ENCODE results near the gene CDHR3. TPM values are rescaled to one million over a fixed set of nuclear protein-coding genes. Genes with fewer than 3 reads are reported as not detected.

Gene CDHR3
- total RNA-seq, 1 donor from 2014 or later, result 1.0 TPM

DNA sequence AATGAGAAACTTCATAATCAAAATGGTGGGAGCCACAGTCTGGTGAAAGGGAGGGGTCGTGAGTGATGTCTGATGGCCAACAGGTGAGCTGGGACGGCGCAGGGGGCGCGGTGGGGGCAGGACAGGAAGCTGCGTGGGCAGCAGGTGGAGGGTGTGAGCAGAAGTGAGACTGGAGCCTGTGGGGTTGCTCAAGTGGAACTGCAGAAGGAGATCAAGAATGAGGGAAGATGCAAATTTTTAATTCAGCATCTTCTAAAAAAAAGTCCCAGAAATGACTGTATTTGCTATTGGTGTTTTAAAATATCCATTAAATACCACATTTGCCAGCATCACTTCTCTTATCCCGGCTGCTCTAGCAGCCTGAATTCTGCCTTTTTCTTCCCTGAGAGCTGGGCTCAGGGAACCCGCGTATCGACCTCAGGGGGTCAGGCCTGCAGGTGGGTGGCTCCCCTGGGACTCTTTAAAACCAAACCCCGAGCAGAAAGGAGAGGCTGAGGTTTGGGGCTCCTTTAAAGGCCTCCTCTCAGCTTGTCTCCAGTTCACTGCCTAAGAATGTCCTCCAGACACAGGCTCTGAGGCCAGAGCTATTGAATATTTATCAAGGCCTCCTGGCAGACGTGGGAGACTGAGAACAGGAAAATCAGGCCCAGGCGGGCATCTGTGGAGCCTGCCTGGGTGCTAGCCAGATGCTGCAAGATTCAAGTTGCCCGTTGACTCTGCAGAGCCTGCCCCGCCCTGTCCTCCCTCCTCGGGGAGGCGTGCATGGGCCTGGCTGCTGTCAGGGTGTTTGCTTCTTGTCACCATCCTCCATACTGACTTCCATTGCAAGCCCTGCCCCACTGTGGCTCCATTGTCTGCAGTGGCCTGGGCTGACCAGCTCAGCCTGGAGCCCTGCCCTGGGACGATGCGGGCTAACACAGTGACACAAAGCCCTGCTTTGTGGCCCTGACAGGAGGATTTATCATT lies 95.2 kb downstream of the CDHR3 start:
- Mint-ChIP-seq H3K4me1 (peaks cover 37% of the 10 kb centered on the region), H3K27me3 (peaks cover 8% of the 10 kb centered on the region), H3K36me3 (ENCODE audit: low read depth) (no peaks in the 10 kb centered on the region), H3K9me3 (no peaks in the 10 kb centered on the region), H3K4me3 (no peak overlapping the region), H3K27ac (no peak overlapping the region)
- intact Hi-C loops (cut with micrococcal nuclease), result loop anchor here (1.0 to 2.0 kb wide), 3 partner anchors 96 to 405 kb away; no protein-coding TSS in a partner anchor
- DNase-seq, result no peak

DNA sequence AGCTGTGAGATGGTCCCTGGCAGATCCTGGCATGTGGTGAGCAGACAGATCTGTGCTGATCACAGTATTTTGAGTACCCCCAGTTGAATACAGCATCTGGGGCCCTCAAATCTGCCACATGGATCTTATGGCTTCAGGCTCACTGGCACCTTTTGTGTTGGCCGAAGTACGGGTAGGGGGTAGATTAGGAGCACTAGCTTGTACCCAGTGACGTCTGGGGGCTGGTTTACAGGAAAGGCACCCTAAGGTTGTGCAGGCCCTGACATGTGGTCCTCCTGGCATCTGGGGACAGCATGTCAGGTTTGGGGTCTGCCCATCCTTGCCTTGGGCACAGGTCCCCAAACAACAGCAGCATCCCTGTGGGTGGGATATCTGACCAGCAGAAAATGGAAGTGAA lies 95.9 kb downstream of the CDHR3 start:
- Mint-ChIP-seq H3K36me3 (ENCODE audit: low read depth) (no peaks in the 10 kb centered on the region), H3K27ac (no peak overlapping the region), H3K4me1 (peaks cover 37% of the 10 kb centered on the region), H3K9me3 (no peaks in the 10 kb centered on the region), H3K27me3 (peaks cover 3% of the 10 kb centered on the region), H3K4me3 (no peak overlapping the region)
- intact Hi-C loops (cut with micrococcal nuclease), result no loop called here
- no peak for DNase-seq

DNA sequence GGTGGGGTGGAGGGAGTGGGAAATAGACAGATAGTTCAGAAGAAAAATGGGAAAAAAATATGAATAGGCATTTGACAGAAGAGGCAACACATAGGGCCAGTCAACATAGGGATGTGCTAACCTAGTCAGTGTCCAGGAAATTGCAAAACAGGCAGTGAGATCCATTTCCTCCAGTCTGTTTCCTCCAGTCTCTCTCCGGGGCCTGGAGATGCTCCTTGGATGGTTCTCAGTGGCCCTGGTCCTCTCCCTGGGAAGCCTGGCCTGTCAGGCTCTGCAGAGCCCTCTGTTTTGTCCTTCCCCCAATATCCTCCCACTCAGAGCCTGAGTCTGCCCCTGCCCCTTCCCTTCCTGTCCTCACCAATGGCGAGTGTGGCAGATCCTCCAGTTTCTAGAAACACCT lies 96.5 kb downstream of the CDHR3 start:
- Mint-ChIP-seq H3K27ac (no peak overlapping the region), H3K4me1 (peaks cover 37% of the 10 kb centered on the region), H3K36me3 (ENCODE audit: low read depth) (no peaks in the 10 kb centered on the region), H3K4me3 (no peak overlapping the region), H3K27me3 (no peaks in the 10 kb centered on the region), H3K9me3 (no peaks in the 10 kb centered on the region)
- no peak for DNase-seq
- intact Hi-C loops (cut with micrococcal nuclease), result no loop called here

DNA sequence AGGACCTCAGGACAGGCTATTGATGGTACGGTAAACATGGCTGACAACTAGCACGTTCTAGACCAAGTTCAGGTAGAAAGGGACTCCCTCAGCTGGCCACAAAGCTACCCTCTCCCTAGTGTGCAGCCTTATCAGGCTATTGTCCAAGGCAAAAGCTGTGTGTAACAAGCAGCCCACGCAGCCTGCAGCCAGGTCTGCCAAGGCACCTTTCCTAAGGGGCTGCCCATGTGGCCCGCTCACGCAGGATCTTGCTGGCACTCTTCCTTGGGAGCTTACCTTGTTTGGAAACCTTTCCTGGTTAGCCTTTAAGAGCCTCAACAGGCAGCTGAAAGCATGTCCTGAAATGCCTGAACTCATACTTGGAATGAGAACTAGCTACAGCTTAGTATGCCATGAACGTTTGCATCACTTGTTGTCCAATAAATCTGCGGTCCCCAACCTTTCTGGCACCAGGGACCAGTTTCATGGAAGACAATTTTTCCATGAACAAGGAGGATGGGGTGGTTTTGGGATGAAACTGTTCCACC lies 97.4 kb downstream of the CDHR3 start:
- Mint-ChIP-seq H3K36me3 (ENCODE audit: low read depth) (no peaks in the 10 kb centered on the region), H3K9me3 (no peaks in the 10 kb centered on the region), H3K27ac (no peak overlapping the region), H3K4me3 (no peak overlapping the region), H3K27me3 (no peaks in the 10 kb centered on the region), H3K4me1 (peaks cover 37% of the 10 kb centered on the region)
- intact Hi-C loops (cut with micrococcal nuclease), result no loop called here
- no peak for DNase-seq

DNA sequence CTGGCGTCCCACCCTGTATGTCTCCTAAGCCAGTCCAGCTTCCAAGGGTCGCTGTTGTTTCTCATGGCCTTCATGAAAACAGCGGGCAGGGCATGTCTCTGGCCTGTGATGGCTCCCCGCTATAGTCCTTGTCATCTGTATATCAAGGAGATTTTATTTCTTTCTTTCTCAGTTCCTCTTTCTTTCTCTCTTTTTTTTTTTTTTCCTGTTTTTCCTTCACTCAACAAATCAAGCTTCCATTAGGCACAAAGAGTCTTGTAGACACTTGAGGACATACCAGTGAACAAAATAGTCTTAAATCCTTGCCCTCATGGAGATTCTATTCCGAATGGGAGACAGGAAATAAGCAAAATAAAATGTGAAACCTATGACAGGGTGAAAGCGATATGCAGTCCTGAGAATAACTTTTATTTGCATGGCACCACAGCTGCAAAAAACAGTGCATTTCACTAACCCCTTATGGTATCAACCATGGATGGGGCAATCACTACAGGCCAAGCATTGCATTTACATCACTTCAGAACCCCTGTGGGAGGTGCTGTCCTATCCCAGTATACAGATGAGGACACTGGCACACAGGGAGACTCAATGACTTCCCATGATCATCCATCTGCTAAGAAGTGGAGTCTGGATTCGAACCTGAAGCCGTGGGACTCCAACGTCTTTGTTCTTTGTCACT lies 98.4 kb downstream of the CDHR3 start:
- Mint-ChIP-seq H3K4me3 (no peak overlapping the region), H3K27me3 (no peaks in the 10 kb centered on the region), H3K9me3 (no peaks in the 10 kb centered on the region), H3K27ac (no peak overlapping the region), H3K36me3 (ENCODE audit: low read depth) (no peaks in the 10 kb centered on the region), H3K4me1 (peaks cover 37% of the 10 kb centered on the region)
- intact Hi-C loops (cut with micrococcal nuclease), result no loop called here
- DNase-seq, result no peak

DNA sequence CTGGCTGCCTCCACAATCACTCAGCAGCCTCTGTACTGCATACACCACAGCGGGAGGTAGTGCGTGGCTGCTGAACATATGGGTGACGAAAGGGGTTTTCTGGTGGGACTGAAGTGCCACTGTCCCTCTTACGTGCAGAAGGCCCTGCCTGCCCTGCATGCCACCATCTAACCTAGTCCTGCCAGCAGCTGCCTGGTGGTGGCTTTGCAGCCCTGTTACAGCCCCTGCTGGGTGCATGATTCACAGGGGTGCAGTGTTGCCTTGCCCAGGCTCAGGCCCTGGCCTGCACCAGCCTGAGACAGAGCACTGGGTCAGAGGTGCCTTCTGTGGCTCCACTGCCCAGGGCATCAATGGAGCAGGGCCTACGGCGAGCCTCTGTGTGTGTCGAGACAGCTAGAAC lies 98.9 kb downstream of the CDHR3 start:
- no peaks in the 10 kb centered on the region for H3K36me3 Mint-ChIP-seq (ENCODE audit: low read depth)
- H3K9me3 Mint-ChIP-seq, result no peaks in the 10 kb centered on the region
- no peaks in the 10 kb centered on the region for H3K27me3 Mint-ChIP-seq
- intact Hi-C loops (cut with micrococcal nuclease), result no loop called here
- H3K4me1 Mint-ChIP-seq, result peaks cover 36% of the 10 kb centered on the region
- no peak for DNase-seq
- no peak overlapping the region for H3K4me3 Mint-ChIP-seq
- H3K27ac Mint-ChIP-seq, result no peak overlapping the region

- Mint-ChIP-seq H3K27me3 (no peaks in the 10 kb centered on the region), H3K36me3 (ENCODE audit: low read depth) (no peaks in the 10 kb centered on the region), H3K9me3 (no peaks in the 10 kb centered on the region), H3K4me1 (peaks cover 31% of the 10 kb centered on the region), H3K27ac (no peak overlapping the region), H3K4me3 (no peak overlapping the region)
- DNase-seq, result no peak
- intact Hi-C loops (cut with micrococcal nuclease), result no loop called here
Observed at GRCh38 chr7:106062521-106062931, 99.5 kb downstream of the CDHR3 start.

DNA sequence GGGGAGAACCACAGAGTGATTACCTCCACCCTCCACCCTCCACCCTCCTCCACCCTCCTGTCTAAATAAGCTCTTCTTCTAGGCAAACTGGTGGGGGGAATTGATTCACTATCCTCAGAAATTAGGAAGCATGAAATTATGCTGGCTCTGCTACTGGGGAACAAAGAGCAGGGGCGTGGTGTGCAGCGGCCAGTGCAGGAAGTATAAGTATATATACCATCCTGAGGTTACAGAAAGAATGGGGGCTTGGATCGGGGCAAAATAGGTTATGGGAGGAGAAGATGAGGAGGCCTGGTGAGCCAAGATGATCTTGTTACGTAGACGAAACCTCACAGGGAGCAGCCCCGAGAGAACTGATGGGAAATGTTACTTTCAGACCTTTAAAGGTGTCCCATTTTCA lies 100.0 kb downstream of the CDHR3 start:
- H3K27ac Mint-ChIP-seq, result no peak overlapping the region

DNA sequence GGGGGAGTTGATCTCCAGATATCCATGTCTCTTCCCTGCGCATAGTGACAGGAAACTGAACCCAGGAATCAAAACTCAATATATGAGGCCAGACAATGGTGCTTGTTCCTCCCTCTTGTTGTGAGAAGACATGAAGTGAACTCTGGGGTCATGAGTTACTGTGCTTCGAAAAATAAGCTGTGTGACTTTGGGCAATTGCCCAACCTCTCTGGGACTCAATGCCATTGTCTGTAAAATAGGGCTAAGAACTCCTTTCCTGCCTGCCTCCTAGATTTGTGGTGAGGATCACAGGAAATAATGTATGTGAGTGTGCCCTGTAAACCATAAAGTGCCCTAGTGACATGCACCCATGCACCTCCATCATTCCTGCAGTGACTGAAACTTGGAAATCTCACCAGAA lies 100.6 kb downstream of the CDHR3 start:
- Mint-ChIP-seq H3K27me3 (no peaks in the 10 kb centered on the region), H3K27ac (no peak overlapping the region), H3K36me3 (ENCODE audit: low read depth) (no peaks in the 10 kb centered on the region), H3K4me1 (peaks cover 19% of the 10 kb centered on the region), H3K9me3 (no peaks in the 10 kb centered on the region), H3K4me3 (no peak overlapping the region)
- DNase-seq, result no peak
- intact Hi-C loops (cut with micrococcal nuclease), result no loop called here

More for the DNA sequence above, 100.0 kb downstream of the CDHR3 start:
- H3K36me3 Mint-ChIP-seq (ENCODE audit: low read depth), result no peaks in the 10 kb centered on the region
- intact Hi-C loops (cut with micrococcal nuclease), result no loop called here
- H3K27me3 Mint-ChIP-seq, result no peaks in the 10 kb centered on the region
- no peak for DNase-seq
- H3K4me1 Mint-ChIP-seq, result peaks cover 26% of the 10 kb centered on the region
- H3K4me3 Mint-ChIP-seq, result no peak overlapping the region
- H3K9me3 Mint-ChIP-seq, result no peaks in the 10 kb centered on the region

DNA sequence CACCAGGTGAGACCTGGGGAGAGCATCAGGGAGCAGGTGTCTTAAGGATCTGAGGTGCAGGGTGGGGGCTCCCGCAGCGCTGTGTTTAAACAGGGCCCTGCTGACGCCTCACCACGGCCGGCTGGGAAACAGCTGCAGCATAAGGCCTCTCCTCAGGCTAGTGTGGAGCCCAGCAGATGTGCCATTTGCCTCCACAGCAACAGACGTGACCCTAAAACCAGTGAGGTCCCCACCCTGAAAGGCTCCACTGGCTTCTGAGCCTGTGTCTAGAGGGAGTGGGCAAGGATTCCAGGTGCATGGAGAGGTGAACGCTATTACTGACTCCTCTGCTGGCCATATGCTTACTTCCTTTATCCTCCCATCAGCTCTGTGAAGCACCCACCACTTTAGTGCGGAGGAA lies 101.3 kb downstream of the CDHR3 start:
- H3K27ac Mint-ChIP-seq, result no peak overlapping the region
- no peak for DNase-seq
- H3K27me3 Mint-ChIP-seq, result no peaks in the 10 kb centered on the region
- H3K36me3 Mint-ChIP-seq (ENCODE audit: low read depth), result no peaks in the 10 kb centered on the region
- H3K9me3 Mint-ChIP-seq, result no peaks in the 10 kb centered on the region
- H3K4me1 Mint-ChIP-seq, result peaks cover 15% of the 10 kb centered on the region
- H3K4me3 Mint-ChIP-seq, result no peak overlapping the region
- intact Hi-C loops (cut with micrococcal nuclease), result no loop called here

DNA sequence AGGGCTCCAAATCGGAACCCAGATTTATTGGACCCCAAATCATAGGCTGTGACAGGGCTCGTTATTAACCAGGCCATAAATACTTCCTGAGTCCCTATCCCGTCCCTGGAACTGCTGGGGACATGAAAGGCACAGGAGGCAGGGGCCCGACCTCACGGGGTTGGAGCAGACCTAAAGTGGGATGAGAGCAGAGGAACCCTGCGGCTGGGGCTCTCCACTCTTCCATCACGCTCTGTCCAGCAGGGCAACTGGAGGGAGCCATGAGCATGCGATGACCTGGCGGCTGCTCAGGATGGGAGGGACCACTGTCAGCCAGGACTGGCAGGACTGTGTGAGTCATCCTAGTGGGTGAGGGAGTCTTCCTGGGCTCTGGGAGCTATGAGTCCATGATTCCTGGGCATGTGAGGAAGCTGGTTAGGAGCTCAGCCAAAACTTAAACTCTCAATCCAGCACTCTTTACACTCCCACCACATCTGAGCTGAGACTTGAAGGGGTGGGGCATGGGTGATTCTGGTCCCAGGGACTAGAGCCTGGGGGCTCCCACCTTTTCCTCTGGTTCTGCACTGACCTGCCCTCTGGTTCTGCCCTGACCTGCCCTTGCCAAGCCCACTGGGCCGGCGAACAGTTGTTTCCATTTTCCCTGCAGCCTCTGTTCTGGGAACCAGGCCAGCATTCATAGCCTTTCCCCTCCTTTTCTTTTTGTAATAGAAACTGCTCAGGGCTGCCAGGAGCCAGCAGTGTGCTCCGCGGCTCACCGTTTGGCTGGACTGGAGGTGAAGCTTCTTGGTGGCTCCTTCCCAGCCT lies 101.9 kb downstream of the CDHR3 start:
- no peak for DNase-seq
- H3K9me3 Mint-ChIP-seq, result no peaks in the 10 kb centered on the region
- intact Hi-C loops (cut with micrococcal nuclease), result no loop called here

GRCh38 chr7:106065575-106066500 lies 102.8 kb downstream of the CDHR3 start:
- Mint-ChIP-seq H3K36me3 (ENCODE audit: low read depth) (no peaks in the 10 kb centered on the region), H3K9me3 (no peaks in the 10 kb centered on the region), H3K4me1 (peaks cover 18% of the 10 kb centered on the region), H3K27me3 (no peaks in the 10 kb centered on the region), H3K27ac (no peak overlapping the region), H3K4me3 (no peak overlapping the region)
- DNase-seq, result no peak
- intact Hi-C loops (cut with micrococcal nuclease), result no loop called here

More for the DNA sequence above, 101.9 kb downstream of the CDHR3 start:
- H3K4me1 Mint-ChIP-seq, result peaks cover 15% of the 10 kb centered on the region
- no peak overlapping the region for H3K27ac Mint-ChIP-seq
- H3K27me3 Mint-ChIP-seq, result no peaks in the 10 kb centered on the region
- H3K36me3 Mint-ChIP-seq (ENCODE audit: low read depth), result no peaks in the 10 kb centered on the region
- no peak overlapping the region for H3K4me3 Mint-ChIP-seq

GRCh38 chr7:106067678-106068077 lies 104.6 kb downstream of the CDHR3 start:
- intact Hi-C loops (cut with micrococcal nuclease), result no loop called here
- Mint-ChIP-seq H3K27me3 (no peaks in the 10 kb centered on the region), H3K4me3 (no peak overlapping the region), H3K4me1 (peaks cover 26% of the 10 kb centered on the region), H3K9me3 (no peaks in the 10 kb centered on the region), H3K27ac (no peak overlapping the region), H3K36me3 (ENCODE audit: low read depth) (no peaks in the 10 kb centered on the region)
- DNase-seq, result no peak

All from activated CD4-positive, alpha-beta T cell treated with anti-CD3 and anti-CD28 coated beads, Interleukin-2, amount 10 ng/mL, durations not matched to agents 24 days and 14 days (primary cell).